Smooth muscle cell of trachea (primary cell): ENCODE measurements around the gene MRPL17. TPM values are rescaled to one million over a fixed set of nuclear protein-coding genes. Genes with fewer than 3 reads are reported as not detected.

Experiments
- total RNA-seq: library from RNA; depleted of rRNA; stranded (reverse); fragments of >200 nt; gene quantifications from 2 replicates; pipeline ENCODE4 v1.2.1, GENCODE V29; 2014

The MRPL17 gene
- total RNA-seq, result 32.3 and 48.6 TPM in 2 replicates

DNA sequence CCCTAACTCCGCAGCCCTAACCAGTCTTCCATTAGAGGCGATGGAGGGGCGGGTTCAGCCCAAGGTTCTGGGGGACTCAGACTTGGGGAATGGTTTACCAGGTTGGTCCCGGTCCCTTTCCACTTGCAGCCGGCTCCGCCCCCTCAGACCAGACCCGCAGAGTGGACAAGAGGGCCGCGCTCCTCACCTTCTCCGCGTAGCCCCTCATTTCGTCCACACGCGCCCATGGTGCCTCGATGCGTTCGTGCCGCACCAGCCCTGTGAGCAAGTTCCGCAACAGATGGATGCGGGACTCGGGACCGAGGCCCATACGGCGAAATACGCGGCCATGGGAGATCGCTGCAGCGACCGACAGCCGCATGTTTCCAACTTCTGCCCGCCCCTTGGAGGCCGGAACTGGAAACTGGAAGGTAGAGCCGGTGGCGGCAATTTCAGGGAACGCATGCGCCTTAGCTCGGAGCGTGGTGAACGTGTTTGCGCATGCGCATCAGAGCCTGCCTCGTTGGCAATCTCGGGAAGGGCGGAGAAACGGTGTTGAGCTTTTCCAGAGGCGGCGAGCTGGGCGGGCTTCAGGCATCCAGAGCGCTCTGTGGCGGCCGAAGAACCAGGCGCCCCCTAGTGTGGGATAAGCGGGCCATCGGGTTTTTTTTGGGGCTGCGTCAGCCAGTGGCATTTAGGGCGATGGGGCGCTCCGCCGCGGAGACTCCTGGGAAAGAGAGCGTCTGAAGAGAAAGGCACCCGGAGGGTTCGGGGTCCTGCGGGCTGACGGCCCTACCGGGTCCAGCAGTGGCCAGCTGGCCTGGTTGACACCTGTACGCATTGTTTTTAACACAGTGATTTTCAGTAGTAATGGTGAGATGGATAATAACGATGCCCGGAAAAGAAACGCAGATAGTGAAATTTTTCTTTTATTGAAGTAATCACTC is at the start of gene MRPL17:
TSS of gene MRPL17 (minus strand) at position 405 of the 926 bp plus-strand sequence. CDS start at position 361, 44 bp downstream.

DNA sequence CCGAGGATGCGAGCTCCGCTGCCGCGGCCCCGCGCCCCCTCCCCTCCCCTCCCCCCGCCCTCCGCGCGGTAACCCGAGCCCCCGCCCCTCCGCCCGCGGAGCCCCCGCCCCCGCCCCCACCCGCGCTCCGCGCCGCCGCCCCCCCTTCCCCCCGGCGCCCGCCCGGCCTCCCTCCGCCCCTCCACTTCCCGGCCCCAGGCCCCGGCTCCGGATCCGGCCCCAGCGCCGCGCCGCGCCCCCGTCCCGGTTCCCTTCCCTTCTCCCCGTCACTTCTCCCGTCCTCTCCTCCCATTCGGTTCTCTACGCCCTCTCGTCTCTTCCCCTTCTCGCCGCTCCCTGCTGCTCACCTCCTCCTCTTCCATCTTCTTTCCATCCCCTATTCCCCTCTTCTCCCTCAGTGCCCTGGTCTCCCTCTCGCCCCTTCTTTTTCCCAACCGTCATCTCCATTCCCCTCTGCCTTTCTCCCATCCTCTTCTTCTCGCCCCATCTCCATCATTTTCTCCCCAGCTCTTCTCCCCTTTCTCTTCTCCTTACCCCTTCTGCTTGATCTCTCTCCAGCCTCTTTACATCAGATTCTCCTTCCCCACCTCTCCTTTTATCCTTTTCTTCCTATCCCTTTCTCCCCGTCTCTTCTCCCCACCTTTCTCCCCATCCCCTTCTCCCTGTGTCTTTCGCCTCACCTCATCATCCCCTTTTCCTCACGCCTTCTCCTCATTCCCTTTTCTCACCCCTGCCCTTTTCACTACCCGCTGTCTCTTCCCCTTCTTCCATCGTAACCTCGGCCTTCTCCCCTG is 27.2 kb downstream of the MRPL17 start, which contains the start of gene DCHS1:
TSS of gene DCHS1 (minus strand) at position 20 of the 794 bp plus-strand sequence. CDS start 14,196 bp downstream, outside the sequence.

Other genes with a start within 250 kb of the MRPL17 start
- gene HPX, start 242.4 kb downstream of the MRPL17 start, total RNA-seq, result 0.44 and 1.7 TPM in 2 replicates
- gene TRIM3, start 209.4 kb downstream of the MRPL17 start, total RNA-seq, result 25.2 and 56.1 TPM in 2 replicates
- 63.7 and 65.5 TPM in 2 replicates for gene ARFIP2, start 202.0 kb downstream of the MRPL17 start, total RNA-seq
- gene TIMM10B, start 201.8 kb downstream of the MRPL17 start, total RNA-seq, result 37.1 and 46.1 TPM in 2 replicates
- gene DNHD1, start 186.1 kb downstream of the MRPL17 start, total RNA-seq, result 14.2 and 14.7 TPM in 2 replicates
- 10.0 and 11.9 TPM in 2 replicates for gene RRP8, start 79.7 kb downstream of the MRPL17 start, total RNA-seq
- gene ILK, start 79.6 kb downstream of the MRPL17 start, total RNA-seq, result 227 and 239 TPM in 2 replicates
- gene TAF10, start 71.1 kb downstream of the MRPL17 start, total RNA-seq, result 46.5 and 87.8 TPM in 2 replicates
- 38.3 and 205 TPM in 2 replicates for gene TPP1, start 63.9 kb downstream of the MRPL17 start, total RNA-seq
- gene DCHS1, start 27.5 kb downstream of the MRPL17 start, total RNA-seq, result 24.4 and 39.2 TPM in 2 replicates
- 0.15 and 0.33 TPM in 2 replicates for gene OR2AG2, start 88.6 kb upstream of the MRPL17 start, total RNA-seq
- not detected in 2 replicates for gene OR2AG1, start 99.7 kb upstream of the MRPL17 start, total RNA-seq
- gene OR6A2, start 116.3 kb upstream of the MRPL17 start, total RNA-seq, result 0.17 and 0.73 TPM in 2 replicates
- not detected in 2 replicates for gene OR10A5, start 162.3 kb upstream of the MRPL17 start, total RNA-seq
- gene OR10A2, start 179.7 kb upstream of the MRPL17 start, total RNA-seq, result not detected in 2 replicates
- gene OR10A4, start 193.3 kb upstream of the MRPL17 start, total RNA-seq, result not detected in 2 replicates
- gene OR2D2, start 209.2 kb upstream of the MRPL17 start, total RNA-seq, result 0.29 and 0.50 TPM in 2 replicates
- gene OR2D3, start 237.7 kb upstream of the MRPL17 start, total RNA-seq, result not detected in 2 replicates
- 2.3 and 6.5 TPM in 2 replicates for gene ZNF215, start 243.1 kb upstream of the MRPL17 start, total RNA-seq